Measurements from ENCODE around the gene PTPDC1. TPM values are rescaled to one million over a fixed set of nuclear protein-coding genes. Genes with fewer than 3 reads are reported as not detected.

The PTPDC1 gene
- total RNA-seq, 1 donor from 2014 or later, result 7.9 TPM

GRCh38 chr9:94148419-94148818 lies 64.2 kb downstream of the PTPDC1 start:
- Histone ChIP-seq H3K27me3 (ENCODE audit: control insufficient read depth, insufficient read depth, low read length) (no peaks in the 10 kb centered on the region), H3K4me3 (ENCODE audit: low read depth, low read length) (no peak overlapping the region), H3K36me3 (ENCODE audit: control insufficient read depth, insufficient read depth, low read length) (no peaks in the 10 kb centered on the region)
- FAIRE-seq (no peak), DNase-seq (ENCODE audit: low read depth) (no peak)
- TF ChIP-seq, protein P1, sequence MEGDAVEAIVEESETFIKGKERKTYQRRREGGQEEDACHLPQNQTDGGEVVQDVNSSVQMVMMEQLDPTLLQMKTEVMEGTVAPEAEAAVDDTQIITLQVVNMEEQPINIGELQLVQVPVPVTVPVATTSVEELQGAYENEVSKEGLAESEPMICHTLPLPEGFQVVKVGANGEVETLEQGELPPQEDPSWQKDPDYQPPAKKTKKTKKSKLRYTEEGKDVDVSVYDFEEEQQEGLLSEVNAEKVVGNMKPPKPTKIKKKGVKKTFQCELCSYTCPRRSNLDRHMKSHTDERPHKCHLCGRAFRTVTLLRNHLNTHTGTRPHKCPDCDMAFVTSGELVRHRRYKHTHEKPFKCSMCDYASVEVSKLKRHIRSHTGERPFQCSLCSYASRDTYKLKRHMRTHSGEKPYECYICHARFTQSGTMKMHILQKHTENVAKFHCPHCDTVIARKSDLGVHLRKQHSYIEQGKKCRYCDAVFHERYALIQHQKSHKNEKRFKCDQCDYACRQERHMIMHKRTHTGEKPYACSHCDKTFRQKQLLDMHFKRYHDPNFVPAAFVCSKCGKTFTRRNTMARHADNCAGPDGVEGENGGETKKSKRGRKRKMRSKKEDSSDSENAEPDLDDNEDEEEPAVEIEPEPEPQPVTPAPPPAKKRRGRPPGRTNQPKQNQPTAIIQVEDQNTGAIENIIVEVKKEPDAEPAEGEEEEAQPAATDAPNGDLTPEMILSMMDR (IDR thresholded peaks at IDR 0.05; ENCODE audit: insufficient read depth, low read length, severe bottlenecking), result no peak

- DNase-seq (ENCODE audit: low read depth), result no peak
- Histone ChIP-seq H3K36me3 (ENCODE audit: control insufficient read depth, insufficient read depth, low read length) (no peaks in the 10 kb centered on the region), H3K27me3 (ENCODE audit: control insufficient read depth, insufficient read depth, low read length) (no peaks in the 10 kb centered on the region), H3K4me3 (ENCODE audit: low read depth, low read length) (no peak overlapping the region)
- no peak for FAIRE-seq
- TF ChIP-seq, protein P1 (IDR thresholded peaks at IDR 0.05; ENCODE audit: insufficient read depth, low read length, severe bottlenecking), result no peak
Observed at GRCh38 chr9:94149696-94150095, 65.4 kb downstream of the PTPDC1 start.

DNA sequence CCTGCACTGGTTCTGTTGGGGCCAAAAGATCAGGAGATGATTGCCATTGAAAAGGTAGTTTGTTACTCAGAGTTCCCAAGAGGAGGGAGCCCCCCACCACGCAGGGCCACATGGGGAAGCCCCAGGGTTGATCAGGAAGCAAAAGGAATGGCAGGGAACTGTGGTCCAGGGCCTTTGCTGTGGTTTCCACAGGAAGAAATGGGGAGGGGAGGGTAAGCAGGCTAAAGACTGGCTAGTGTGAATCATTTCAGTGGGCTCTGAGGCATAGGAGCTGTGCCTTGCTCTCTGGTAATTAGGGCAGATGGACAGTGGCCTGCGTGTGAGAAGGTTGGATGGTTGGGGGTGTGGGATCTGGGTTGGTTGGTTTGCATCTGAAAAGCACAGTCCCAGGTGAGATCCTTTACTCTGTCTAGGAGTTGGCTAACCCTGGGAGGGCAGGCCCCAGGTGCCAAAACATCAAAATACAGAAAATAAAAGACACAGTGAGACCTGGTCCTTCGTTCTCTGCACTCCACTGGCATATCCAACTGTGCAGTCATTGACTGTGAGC lies 66.1 kb downstream of the PTPDC1 start:
- Histone ChIP-seq H3K27me3 (ENCODE audit: control insufficient read depth, insufficient read depth, low read length) (no peaks in the 10 kb centered on the region), H3K36me3 (ENCODE audit: control insufficient read depth, insufficient read depth, low read length) (no peaks in the 10 kb centered on the region), H3K4me3 (ENCODE audit: low read depth, low read length) (no peak overlapping the region)
- no peak for DNase-seq (ENCODE audit: low read depth)
- TF ChIP-seq, protein P1 (IDR thresholded peaks at IDR 0.05; ENCODE audit: insufficient read depth, low read length, severe bottlenecking), result no peak
- no peak for FAIRE-seq

GRCh38 chr9:94150890-94151650 lies 66.8 kb downstream of the PTPDC1 start:
- no peak for DNase-seq (ENCODE audit: low read depth)
- no peak for FAIRE-seq
- Histone ChIP-seq H3K4me3 (ENCODE audit: low read depth, low read length) (no peak overlapping the region), H3K27me3 (ENCODE audit: control insufficient read depth, insufficient read depth, low read length) (no peaks in the 10 kb centered on the region), H3K36me3 (ENCODE audit: control insufficient read depth, insufficient read depth, low read length) (no peaks in the 10 kb centered on the region)
- TF ChIP-seq, protein P1 (IDR thresholded peaks at IDR 0.05; ENCODE audit: insufficient read depth, low read length, severe bottlenecking), result no peak

GRCh38 chr9:94153905-94154304 lies 69.6 kb downstream of the PTPDC1 start:
- TF ChIP-seq, protein P1 (IDR thresholded peaks at IDR 0.05; ENCODE audit: insufficient read depth, low read length, severe bottlenecking), result no peak
- no peaks in the 10 kb centered on the region for H3K27me3 ChIP-seq (ENCODE audit: control insufficient read depth, insufficient read depth, low read length)
- FAIRE-seq, result peak; percentile 36
- DNase-seq (ENCODE audit: low read depth), result no peak
- no peaks in the 10 kb centered on the region for H3K36me3 ChIP-seq (ENCODE audit: control insufficient read depth, insufficient read depth, low read length)
- no peak overlapping the region for H3K4me3 ChIP-seq (ENCODE audit: low read depth, low read length)

Measured in bronchial epithelial cell (primary cell).